HG02970 (cell line): ENCODE data around the gene COL4A1.

Experiments used
- ATAC-seq: cut with Tn5 transposase; IDR thresholded peaks from one replicate; pipeline ENCODE4 v1.9.1; 2021; ENCODE audit warnings: mild to moderate bottlenecking, moderate library complexity, moderate number of reproducible peaks; ENCODE audit not compliant: unreplicated experiment, low FRiP score

The COL4A1 gene

GRCh38 chr13:110310541-110311442 lies 3.8 kb upstream of the COL4A1 start:
- ATAC-seq, result no peak

- no peak for ATAC-seq
Measured at GRCh38 chr13:110309661-110310524, 2.9 kb upstream of the COL4A1 start.

GRCh38 chr13:110308656-110309359 lies 1.9 kb upstream of the COL4A1 start:
- ATAC-seq, result no peak

DNA sequence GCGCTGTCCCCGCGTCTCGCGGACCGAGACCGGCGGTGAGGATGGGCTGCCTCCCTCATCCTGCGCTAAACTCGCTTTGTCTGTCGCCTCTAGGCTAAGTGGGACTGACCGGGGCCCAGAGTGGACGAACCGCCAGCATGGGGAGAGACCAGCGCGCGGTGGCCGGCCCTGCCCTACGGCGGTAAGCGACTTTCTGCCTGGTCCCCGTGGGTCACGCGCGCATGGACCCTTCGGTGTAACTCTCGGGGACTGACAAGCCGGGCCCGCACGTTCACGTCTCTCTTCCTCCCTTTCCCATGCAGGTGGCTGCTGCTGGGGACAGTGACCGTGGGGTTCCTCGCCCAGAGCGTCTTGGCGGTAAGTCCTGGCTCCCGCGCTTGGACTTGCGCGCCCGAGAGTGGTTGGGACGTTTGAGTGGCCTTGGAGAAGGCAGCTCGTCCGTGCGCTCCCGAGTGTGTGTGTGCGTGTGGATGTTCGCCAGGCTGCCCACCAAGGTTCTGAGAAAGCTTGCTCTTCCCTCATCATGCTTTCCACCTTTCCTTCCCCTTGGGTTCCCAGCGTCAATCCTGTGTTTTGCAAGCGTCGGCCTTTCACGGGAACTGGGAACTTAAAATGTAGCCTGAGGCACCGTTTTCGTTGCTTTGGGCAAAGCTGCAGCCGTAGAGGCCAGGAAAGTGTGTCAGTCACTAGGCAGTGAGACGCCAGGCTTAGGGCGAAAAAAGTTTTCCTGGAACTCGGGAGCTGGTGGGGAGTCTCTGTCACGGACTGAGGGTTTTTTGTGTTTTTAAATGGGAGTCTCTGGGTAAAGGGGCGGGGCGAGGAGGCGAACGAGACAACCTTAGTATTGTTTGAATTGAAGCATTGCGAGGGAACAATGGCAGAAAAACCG lies 1.1 kb upstream of the COL4A1 start:
- no peak for ATAC-seq

GRCh38 chr13:110306340-110306959 lies 507 bp downstream of the COL4A1 start:
- ATAC-seq, result no peak

DNA sequence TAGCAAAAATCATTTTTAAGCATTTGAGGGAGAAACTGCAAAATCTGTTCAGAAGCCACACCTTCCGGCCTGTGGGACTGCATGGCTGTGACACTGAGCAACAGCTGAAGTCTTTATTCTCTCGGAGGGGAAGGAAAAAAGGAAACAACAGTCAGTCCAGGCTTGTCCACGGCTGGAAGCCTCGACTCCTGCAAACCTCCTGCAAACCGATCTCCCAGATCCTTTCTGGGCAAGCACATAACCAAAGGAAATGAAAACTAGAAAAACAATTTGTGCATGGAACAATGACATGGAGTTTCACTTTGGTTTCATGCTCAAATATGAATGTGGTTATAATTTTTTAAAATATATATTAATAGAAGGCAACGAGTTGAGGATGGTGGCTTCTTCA lies 1.0 kb downstream of the COL4A1 start:
- ATAC-seq, result no peak

DNA sequence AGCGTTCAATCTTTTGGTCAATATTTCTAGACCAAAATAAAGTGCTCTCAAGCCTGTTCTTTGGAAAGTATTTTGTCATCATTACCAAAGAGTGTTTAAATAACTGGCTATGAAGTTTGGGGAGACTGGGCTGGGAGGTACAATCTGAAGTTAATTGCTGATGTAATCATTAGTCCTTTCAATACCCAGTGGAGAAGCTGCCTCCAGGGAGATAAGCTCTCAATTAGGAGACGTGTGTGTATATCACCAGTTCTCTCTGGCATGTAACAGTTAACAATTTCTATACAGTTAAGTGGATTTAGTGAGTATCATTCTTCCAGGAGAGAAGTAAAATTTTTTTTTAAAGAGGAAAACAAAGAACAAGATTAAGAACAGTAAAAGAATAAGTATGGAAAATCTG lies 1.4 kb downstream of the COL4A1 start:
- ATAC-seq, result no peak

DNA sequence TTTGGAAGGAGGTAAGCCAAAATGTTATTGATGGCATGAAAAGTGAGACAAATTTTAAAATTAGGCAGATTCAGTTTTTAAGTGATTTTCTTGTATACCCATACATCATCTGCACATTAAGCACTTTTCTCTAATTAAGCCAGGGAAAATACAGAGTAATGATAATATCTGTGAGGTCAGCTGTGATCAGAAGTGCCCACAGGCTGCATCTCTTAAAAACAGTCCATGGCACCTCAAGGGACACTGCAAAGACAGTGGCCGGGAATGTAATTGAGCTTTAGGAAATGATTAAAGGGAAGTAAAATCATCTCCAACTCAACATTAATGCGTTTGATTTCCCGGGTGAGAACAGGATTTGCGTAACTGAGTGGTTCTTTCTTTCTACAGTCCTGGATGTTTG lies 2.0 kb downstream of the COL4A1 start:
- ATAC-seq, result no peak

DNA sequence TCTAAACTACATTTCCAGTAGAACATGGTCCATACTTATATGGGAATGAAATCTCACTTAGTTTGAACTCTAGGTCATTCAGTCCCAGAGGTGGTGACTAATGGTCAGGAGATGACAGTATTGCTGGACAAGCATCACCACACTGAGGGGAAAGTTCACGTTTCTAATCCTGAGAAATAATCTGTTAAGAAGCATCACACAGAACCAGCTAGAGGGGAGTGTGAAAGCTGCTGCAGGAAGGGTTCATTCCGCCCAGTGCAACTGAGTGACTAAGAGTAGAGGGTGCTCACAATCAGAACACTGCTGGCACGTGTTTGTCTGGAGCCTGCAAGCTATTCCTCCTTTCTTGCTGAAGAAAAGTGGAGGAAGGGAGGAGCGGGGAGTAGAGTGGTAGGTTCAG lies 2.7 kb downstream of the COL4A1 start:
- no peak for ATAC-seq

- ATAC-seq, result no peak
Measured at GRCh38 chr13:110303644-110304043, 3.3 kb downstream of the COL4A1 start.

DNA sequence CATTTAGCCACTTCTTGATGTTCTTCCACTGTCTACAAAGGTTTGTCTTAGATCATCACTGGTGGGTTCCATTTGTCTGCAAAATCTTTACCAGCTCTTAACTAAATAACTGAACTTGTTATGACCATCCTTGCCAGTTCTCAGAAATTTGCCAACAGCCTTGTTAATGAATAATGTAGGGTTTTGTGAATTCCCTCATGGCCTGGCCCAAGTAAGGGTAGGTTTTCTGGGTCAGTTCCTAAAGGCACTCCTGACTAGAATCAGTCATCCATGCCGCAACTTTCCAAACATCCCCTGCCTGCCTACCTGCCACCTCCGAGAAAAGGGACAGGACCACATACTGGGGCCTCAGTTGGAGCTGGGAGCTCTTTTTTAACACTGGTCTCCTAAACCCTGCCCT lies 4.0 kb downstream of the COL4A1 start:
- ATAC-seq, result no peak

DNA sequence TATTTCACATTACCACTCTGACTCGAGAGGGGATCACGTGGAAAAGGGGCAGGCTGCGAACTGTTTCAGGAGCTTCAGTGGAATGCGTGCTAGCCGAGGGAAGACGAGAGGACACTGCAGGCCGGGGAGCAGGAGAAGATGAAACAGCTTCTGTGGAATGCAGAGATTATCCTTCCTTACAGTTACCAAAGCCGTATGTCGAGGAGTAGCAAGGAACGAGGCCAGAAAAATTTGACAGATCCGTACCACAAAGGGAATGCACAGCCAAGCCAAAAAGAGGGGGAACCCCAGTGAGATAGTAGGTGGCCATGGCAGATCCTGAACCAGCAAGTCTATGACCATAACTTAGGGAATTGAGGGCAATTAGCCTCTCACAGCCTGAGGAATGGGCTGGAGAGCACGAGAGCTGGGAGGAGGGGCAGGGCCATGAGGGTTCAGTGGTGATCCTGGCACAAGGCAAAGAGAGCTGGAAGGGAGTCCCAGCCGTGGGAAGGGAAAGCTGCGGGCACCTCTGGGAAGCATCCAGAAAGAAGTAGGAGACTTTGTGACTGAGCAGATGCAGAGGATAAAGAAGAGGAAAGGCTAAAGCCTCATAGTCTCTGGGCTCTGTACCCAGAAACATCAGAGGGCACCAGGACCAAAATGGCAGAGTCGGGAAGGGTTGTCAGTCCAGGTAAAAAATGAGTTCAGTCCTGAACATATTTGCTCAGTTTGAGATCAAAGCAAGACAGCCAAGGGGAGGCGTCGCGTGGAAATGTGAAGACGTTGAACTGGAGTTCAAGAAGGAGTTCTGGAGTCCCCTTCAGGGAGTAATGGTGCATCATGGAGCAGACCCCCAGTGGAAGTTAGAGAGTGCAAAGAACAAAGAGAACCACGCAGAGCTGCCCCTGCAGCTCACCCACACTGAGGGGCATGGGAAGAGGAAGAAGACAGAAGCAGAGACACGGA lies 5.1 kb downstream of the COL4A1 start:
- no peak for ATAC-seq

DNA sequence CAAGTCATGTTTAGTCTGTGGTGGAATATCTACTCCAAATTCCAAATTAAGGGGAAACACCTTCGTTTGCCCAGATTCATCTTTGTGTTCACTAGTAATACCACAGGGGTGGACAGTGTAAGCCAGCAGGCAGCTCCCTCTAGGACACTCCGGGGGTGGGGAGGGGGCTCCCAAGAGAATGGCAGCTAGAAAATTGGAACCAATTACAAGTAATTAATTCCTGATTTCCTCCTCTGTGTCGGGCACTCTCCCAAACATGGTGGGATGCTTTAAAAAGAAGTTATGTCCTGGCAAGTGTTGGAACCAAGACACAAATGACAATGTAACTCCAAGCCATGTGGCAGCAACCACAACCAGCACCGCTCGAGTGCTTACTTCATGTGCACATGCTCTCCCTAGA lies 5.9 kb downstream of the COL4A1 start:
- no peak for ATAC-seq

DNA sequence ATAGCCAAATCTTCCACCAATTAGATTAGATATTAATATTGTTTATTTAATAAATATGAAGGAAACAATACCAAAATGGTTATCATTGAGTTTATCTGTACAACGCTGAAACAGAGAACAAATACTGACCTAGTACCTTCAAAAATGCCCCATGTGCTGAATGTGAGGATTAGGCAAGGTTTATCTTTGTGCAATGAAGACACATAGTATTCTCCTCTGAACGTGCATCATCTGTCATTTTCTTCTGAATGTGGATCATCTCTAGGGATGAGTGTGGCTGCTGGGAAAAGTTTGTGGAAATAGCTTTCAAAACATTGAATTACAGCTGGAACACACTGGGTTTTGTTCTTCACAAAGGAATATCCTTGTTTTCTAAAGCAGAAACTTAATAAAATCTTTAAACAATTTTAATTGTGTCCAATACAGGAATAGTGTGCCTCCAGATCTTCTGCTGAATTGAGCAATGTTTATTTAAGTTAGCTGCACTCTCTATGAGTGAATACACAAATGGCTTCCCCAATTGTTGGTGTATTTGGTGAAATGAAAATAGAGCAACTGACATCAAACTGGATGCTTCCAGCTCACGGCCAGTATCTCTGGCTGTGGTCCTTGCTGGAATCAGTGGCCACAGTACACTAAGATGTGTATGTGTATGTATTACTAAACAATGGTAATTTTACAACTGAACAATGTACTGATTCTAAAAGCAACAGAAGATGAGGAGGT lies 6.7 kb downstream of the COL4A1 start:
- ATAC-seq, result no peak

DNA sequence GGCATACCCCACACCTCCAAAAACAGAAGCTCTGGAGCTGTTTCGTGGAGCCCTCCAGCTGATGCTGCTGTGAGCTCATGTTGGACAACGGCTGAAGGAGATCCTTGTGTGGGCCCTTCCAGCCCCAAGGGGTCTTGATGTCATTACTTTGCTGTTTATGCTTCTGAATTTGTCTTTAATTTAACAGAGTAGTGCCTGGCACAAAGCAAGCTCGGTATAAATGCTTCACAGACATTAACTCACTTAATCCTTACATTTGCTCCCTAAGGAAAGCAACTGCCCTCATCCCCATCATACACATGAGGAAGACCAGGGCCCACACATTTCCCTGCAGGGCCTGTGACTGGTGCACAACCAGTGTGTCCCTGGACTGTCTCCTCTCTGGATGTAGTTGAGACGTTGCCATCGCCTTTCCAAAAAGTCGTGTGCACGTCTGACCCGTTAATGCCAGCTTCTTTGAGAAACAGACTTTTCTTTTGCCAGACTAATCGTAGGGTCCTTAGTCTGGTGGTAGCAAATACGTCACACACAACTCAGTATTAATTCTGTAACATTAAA lies 7.6 kb downstream of the COL4A1 start:
- ATAC-seq, result no peak

- ATAC-seq, result no peak
Measured at GRCh38 chr13:110298505-110299282, 8.3 kb downstream of the COL4A1 start.
